Neural crest cell (in vitro differentiated cells): Measurements from ENCODE around the gene SPOCK1. TPM values are rescaled to one million over a fixed set of nuclear protein-coding genes. Genes with fewer than 3 reads are reported as not detected.

Experiments
- DNase-seq: peaks from one replicate; pipeline ENCODE4 v3.0.0; 2021; ENCODE audit warnings: low read depth, mixed read lengths, low spot score
- H3K27ac Mint-ChIP-seq: one replicate; pipeline ENCODE4 v1.8.0; 2021; ENCODE audit warnings: mild to moderate bottlenecking, mixed read lengths; ENCODE audit not compliant: unreplicated experiment
- H3K27me3 Mint-ChIP-seq: 2 replicates; pipeline ENCODE4 v1.8.0; 2021; ENCODE audit warnings: low read depth, mild to moderate bottlenecking, mixed read lengths
- H3K36me3 Mint-ChIP-seq: 2 replicates; pipeline ENCODE4 v1.8.0; 2021; ENCODE audit warnings: low read depth, mild to moderate bottlenecking, mixed read lengths
- H3K4me1 Mint-ChIP-seq: 2 replicates; pipeline ENCODE4 v1.8.0; 2021; ENCODE audit warnings: mixed read lengths
- H3K4me3 Mint-ChIP-seq: one replicate; pipeline ENCODE4 v1.8.0; 2021; ENCODE audit warnings: mild to moderate bottlenecking, mixed read lengths
- H3K9me3 Mint-ChIP-seq: 2 replicates; pipeline ENCODE4 v1.8.0; 2021; ENCODE audit warnings: mixed read lengths
- total RNA-seq: library from RNA; stranded (reverse); gene quantifications from 2 replicates; pipeline ENCODE4 v1.2.1, GENCODE V29; 2021
- TF ChIP-seq, protein P1 (sequence below): fragments of 200-600 bp; sonication (generic); conservative IDR thresholded peaks from 2 replicates; pipeline ENCODE4 v1.5.0; 2021; ENCODE audit warnings: antibody characterized with exemption, mild to moderate bottlenecking

SPOCK1 gene
- total RNA-seq, 1 donor from 2014 or later = 89.7 TPM

DNA sequence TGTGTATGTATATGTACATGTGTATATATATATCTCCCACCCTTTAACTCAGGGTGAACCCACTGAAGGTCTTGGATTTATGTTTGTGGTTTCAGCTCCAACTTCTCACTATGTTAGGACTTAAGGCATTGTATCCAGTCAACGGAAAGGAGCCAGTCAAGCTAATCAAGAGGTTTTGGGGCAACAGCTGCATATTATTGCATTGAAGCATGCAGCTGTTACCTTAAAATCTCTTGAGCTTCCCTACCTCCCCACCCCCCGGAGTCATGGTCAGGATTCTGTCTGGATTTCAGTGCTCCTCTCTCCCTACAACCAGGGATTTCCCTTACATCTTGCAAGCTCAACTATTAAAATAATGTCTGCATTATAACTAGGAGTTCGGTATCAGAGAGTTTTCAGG is 399.5 kb downstream of the SPOCK1 start:
- no peaks in the 10 kb centered on the region for H3K9me3 Mint-ChIP-seq

DNA sequence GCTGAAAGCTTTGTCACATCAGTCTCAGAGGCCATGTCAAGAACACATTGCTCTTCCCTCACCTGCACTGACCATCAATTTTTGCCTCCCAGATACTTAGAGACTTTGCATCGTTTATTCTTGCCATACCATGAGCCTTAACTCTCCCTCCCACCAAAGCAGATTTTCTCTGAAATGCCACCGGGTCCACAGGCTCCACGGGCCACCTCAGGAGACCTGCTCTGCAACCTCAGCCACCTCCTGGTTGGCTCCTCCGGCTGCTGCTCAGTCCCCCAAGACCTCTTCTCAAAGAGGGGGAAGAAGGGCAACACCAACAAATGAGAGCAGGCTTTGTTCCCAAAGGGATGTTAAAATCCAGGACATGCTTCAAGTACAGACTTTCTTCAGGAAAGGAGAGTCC is 400.5 kb downstream of the SPOCK1 start:
- no peak for DNase-seq
- Mint-ChIP-seq H3K27me3 (peaks cover 3% of the 10 kb centered on the region), H3K9me3 (no peaks in the 10 kb centered on the region), H3K27ac (peak overlapping the region; percentile 8), H3K4me3 (no peak overlapping the region), H3K4me1 (no peaks in the 10 kb centered on the region), H3K36me3 (no peaks in the 10 kb centered on the region)
- TF ChIP-seq, protein P1, sequence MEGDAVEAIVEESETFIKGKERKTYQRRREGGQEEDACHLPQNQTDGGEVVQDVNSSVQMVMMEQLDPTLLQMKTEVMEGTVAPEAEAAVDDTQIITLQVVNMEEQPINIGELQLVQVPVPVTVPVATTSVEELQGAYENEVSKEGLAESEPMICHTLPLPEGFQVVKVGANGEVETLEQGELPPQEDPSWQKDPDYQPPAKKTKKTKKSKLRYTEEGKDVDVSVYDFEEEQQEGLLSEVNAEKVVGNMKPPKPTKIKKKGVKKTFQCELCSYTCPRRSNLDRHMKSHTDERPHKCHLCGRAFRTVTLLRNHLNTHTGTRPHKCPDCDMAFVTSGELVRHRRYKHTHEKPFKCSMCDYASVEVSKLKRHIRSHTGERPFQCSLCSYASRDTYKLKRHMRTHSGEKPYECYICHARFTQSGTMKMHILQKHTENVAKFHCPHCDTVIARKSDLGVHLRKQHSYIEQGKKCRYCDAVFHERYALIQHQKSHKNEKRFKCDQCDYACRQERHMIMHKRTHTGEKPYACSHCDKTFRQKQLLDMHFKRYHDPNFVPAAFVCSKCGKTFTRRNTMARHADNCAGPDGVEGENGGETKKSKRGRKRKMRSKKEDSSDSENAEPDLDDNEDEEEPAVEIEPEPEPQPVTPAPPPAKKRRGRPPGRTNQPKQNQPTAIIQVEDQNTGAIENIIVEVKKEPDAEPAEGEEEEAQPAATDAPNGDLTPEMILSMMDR = no peak

More for the DNA sequence above, 399.5 kb downstream of the SPOCK1 start:
- TF ChIP-seq, protein P1 = no peak
- Mint-ChIP-seq H3K36me3 (no peaks in the 10 kb centered on the region), H3K27me3 (peaks cover 3% of the 10 kb centered on the region), H3K4me1 (no peaks in the 10 kb centered on the region), H3K4me3 (no peak overlapping the region), H3K27ac (no peak overlapping the region)
- no peak for DNase-seq

DNA sequence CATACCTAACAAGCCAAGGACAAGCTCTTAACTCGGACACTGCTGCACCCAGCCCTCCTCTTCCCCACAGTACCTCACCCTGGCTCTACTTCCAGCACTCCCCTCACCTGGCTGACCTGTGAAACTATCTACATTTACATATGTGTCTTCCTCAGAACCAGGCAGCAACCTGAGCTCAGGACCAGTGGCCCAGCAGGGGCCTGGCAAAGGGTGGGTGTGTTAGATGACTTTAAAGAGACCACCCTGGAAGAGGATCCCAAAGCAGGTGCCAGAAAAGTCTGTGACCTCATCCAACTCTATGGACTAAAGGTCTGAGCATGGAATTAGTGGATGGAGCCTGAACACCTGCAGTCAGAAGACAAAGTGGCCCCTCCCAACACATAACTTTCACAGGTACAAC is 400.9 kb downstream of the SPOCK1 start:
- Mint-ChIP-seq H3K27me3 (peaks cover 1% of the 10 kb centered on the region), H3K4me1 (no peaks in the 10 kb centered on the region), H3K36me3 (no peaks in the 10 kb centered on the region), H3K4me3 (no peak overlapping the region), H3K9me3 (no peaks in the 10 kb centered on the region), H3K27ac (no peak overlapping the region)
- TF ChIP-seq, protein P1 = no peak
- no peak for DNase-seq

DNA sequence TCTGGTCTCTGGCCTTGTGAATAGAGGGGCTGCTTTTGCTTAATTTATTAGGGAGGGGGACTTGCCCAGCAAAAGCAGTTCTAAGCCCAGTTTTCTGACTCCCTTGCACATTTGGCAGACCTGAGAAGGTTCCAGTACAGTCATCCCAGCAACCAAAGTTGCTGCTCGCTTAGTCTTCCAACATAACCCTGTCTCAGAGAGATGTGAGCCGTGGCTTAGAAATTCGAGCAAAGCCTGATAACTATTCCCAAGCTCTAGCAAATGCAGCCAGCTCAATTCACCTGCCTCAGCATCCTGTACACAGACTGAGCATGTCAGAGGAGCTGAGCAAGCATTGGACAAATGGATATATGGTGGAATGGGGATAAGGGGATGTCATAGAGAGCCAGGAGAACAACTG is 401.9 kb downstream of the SPOCK1 start:
- TF ChIP-seq, protein P1 = no peak
- Mint-ChIP-seq H3K4me3 (no peak overlapping the region), H3K36me3 (no peaks in the 10 kb centered on the region), H3K4me1 (peaks cover 3% of the 10 kb centered on the region), H3K27ac (no peak overlapping the region), H3K27me3 (no peaks in the 10 kb centered on the region), H3K9me3 (no peaks in the 10 kb centered on the region)
- no peak for DNase-seq

DNA sequence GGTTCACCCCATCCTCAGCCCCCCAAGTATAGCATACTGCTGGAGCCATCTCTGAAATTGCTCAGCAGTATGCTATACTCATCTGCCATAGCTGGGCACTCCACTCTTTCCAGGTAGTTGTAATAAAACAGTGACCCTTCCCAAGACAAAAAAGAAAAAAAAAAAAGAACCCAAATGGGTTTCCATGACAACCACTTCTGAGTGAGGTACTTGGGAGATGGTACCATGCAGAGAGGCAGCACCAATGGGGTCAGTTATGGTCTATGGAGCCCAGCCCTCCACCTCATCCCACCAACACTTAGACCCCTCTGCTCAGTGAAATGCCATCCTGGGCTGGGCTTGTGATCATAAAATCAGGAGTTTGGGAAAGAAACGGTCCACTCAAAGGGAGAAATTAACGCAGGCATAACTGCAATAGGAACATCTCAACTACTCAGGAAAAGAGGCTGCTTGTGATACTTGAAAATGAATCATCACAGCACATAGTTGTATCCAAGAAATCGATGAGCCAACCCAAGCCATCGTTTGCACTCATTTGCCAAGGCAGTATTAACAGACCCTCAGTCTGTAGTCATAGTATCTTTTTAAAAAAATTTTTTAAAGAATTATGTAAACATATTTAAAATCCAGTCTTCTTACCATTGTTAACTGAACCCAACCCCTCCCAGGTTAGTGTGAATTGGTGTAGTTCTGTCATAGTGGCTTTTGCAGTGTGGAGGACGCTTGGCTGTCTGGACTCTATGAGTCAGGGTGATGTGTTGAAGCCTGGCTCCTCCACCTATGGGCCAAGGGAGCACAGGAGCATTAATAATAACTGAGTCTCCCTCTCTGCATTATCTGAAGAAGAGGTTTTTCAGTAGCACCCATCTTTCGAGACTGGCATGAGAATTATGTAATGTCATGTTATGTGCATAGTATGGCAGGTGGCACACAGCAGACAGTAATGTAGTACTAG is 402.7 kb downstream of the SPOCK1 start:
- H3K36me3 Mint-ChIP-seq = no peaks in the 10 kb centered on the region
- DNase-seq = no peak
- TF ChIP-seq, protein P1 = no peak
- no peaks in the 10 kb centered on the region for H3K9me3 Mint-ChIP-seq
- H3K27ac Mint-ChIP-seq = no peak overlapping the region
- no peaks in the 10 kb centered on the region for H3K27me3 Mint-ChIP-seq
- H3K4me3 Mint-ChIP-seq = no peak overlapping the region
- H3K4me1 Mint-ChIP-seq = peaks cover 11% of the 10 kb centered on the region
